SH-SY5Y (cell line): ENCODE measurements around the gene ARHGAP42.

Experiments used
- GATA2 ChIP-seq: IDR thresholded peaks from 2 replicates; pipeline ENCODE4 v1.6.1; 2011; ENCODE audit warnings: mild to moderate bottlenecking, low read depth, low read length
- GATA3 ChIP-seq: IDR thresholded peaks from 2 replicates; pipeline ENCODE4 v1.6.1; 2011; ENCODE audit warnings: low read depth, mild to moderate bottlenecking, low read length, moderate library complexity

Gene ARHGAP42

DNA sequence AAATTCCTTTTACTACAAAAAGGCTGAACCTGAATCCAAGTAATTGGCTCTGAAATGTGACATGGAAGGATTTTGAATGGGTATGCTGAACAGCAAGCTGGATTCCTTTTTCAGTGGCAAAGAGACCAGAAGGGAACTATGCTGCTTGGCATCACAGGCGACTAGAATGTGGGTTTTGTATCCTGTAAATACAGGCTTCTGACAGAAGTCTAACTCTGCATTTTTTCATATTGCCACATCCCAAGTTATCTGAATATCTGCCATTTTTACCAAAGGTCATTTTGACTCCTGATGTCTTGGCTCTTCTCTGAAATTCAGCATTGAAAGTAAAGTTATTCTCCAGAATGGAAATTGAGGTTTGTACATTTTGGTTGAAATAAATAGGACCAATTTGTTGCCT is 145.7 kb downstream of the ARHGAP42 start:
- TF ChIP-seq GATA3 (no peak), GATA2 (no peak)

DNA sequence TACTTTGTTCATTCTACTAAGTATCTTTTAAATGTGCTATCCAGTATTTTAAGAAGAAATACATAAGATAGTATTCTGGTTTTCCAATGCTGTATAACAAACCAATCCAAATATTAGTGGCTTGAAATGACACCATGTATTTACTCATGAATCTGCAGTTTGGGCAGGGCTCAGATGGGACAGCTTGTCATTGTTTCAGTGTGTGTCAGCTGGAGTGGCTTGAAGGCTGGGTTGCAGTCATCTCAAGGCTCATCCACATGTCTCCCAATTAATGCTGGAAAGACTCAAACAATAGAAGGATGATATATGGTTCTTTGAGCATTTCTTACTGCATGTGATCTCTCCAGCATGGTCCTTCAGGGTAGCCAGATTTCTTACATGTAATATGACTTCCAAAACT is 146.2 kb downstream of the ARHGAP42 start:
- TF ChIP-seq GATA3 (no peak), GATA2 (no peak)

DNA sequence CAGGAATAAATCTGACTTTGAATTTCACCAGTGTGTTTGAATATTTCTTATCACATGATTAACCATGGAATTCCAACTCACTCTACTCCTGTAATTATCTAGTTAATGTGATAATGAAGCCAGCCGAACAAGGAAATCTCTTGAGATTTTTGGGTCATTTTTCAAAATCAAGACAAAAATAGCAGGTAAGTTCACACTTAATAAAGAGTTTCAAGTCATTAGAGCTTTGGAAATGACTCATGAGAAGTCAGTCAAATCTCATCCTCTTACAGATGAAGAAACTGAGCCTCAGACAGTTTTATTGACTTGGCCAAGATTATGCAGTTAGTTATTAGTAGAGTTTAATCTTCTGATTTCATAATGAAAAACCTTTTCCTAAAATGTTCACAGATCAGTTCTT is 148.8 kb downstream of the ARHGAP42 start:
- TF ChIP-seq GATA2 (no peak), GATA3 (no peak)

GRCh38 chr11:100837311-100837710 is 150.2 kb downstream of the ARHGAP42 start:
- TF ChIP-seq GATA2 (no peak), GATA3 (no peak)

DNA sequence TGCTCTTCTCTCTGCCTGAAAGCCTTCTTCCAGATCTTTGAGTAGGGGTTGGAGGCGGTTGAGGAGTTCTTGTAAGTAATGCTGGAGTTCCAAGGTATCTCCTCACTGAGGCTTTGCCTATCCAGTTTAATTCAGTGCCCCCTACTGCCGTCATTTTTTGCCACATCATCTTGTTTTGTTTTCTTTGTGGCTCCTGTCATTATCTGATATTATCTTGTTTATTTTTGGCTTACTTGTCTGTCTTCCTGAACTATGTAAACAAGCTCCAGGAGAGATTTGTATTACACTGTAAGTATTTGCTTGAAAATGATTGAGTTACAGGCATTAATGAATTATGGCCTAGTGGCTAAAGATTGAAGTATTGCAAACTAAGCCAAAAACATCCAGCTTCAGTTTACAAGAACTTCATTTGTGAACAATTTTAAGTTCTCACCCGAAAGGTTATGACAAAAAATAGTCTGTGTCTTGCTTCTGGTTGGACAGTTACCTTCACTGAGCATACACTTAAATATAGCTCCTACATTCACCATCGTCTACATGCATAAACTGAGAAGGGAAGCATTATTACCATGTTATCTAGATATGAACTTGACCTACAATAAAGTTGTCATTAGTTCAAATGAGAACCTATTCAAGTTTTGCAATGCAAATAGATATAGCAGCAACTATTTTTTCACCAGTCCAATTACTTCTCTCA is 154.8 kb downstream of the ARHGAP42 start:
- TF ChIP-seq GATA3, result no peak
- TF ChIP-seq GATA2, result no peak

- TF ChIP-seq GATA3 (no peak), GATA2 (no peak)
Measured at GRCh38 chr11:100847696-100848216, 160.7 kb downstream of the ARHGAP42 start.

DNA sequence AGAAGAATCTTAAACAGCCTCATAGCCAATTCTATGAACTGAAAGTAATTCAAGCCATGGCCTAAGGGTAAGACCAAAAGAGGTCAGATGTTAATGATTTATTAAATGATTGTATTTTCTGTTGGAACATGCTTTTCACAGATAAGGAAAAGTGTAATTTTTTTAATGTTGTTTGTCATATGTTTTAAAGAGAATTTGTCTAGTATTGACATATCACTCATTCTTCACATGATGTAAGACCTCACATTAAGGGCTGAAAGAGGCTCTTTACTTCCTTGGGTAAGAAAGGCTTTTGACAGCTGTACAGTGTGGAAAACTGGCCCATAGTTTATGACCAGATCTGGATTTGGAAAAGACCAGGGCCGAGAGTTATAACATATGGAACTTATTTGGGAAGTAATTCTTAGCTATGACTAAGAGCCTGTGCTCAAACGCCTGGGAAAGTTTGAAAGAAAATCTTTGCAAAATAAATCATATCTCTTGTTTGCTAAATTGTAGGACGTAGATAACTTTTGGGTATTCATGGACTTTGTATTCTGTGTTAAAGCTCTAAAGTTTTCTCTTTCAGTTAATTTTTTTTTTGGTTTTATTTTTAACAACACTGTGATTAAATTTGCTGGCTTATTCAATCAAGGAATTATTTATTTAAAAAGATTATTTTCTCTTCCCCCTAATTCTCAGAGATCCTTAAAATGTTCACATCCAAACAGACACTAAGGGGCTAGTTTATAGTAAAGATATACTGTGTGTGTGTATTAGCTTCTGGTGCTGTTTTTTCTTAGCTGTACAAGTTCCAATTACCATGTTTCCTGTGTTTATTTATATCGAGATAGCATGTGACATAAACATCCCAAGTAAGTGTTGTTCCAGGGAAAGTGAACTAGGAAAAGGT is 162.2 kb downstream of the ARHGAP42 start:
- TF ChIP-seq GATA3 (no peak), GATA2 (no peak)

- TF ChIP-seq GATA2 (no peak), GATA3 (no peak)
Measured at GRCh38 chr11:100849901-100850235, 162.8 kb downstream of the ARHGAP42 start.

- TF ChIP-seq GATA2, result no peak
- no peak for TF ChIP-seq GATA3
Measured at GRCh38 chr11:100851147-100851546, 164.1 kb downstream of the ARHGAP42 start.

DNA sequence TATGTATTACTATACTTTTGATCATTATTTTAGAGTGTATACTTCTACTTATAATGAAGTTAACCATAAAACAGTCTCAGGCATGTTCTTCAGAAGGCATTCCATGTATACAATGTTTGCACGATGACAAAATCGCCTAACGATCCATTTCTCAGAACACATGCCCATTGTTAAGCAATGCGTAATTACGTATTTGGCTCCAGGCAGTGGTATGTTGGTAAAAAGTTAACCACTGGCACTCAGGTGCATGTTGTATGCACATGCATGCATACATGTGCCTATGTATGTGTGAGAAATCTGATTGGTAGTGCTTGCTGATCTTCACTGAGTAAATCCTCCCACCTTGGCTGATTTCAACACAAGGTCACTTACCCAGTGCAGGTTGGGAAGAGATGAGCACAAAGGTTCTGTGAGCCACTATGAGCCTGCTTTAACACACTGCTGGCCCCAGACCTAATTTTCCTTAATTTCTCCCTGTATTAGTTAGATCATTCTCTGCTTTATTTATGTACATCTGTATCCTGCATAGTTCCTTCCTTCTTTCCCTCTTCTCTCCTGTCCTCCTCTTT is 164.6 kb downstream of the ARHGAP42 start:
- TF ChIP-seq GATA3, result no peak
- no peak for TF ChIP-seq GATA2

DNA sequence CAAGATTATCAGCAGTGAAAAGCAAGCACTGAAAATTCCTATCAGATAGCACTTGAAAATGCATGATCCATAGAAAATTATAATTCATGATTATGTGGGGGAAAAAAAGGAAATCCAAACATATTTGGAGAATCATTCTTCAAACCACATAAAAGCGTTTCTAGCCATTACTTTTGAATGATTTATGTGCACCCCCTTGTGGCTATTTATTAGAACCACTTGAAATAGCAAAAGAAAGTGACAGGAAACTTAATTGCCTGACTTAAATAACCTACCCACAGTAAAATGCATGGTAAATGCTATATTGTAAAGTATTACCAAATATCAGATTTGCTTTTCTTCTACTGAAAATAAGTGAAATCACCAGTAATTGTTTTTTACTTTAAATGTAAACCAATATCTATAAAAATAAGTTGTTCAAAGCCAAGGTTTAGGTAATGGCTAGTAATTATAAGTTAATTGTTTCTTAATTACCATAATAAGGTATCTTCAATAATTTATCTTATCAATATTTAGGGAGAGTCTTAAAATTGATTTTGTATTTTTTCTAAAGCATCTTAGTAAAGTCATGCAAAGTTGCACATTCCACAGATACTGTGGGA is 168.5 kb downstream of the ARHGAP42 start:
- TF ChIP-seq GATA2 (no peak), GATA3 (no peak)

DNA sequence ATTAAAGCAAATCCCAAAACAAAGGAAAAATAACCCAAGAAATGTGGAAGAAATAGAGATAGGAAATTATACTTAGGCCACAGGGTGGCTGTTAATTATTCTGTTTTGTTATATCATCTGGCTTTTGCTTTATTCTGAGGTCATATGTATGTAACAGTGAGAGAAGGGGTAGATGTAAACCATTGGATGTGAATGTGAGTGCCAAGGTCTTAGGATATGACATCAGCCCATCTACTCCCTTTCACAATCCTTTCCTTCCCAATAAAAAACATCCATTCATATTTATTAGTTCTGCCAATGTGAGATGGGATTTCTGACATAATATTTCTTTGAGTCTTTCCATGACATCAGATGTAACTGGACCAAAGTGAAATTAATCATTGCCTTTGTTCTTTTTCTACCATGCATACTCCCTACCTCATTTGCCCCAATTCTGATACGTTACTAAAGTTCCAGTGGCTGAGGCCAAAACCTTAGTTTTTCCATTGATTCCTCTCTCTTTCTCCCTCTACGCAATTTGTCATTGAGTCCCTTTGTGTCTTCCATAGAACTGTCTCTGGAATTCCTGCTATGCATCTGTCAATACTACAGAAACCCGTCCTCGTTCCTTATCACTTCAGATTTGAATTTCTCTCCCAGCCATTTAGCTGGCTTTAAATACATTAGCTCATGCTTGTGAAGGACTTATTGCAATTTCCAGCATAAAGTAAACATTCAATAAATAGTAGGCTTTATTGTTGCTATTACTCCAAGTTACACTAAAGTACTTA is 170.3 kb downstream of the ARHGAP42 start:
- TF ChIP-seq GATA3, result no peak
- TF ChIP-seq GATA2, result no peak

- TF ChIP-seq GATA2 (no peak), GATA3 (no peak)
Measured at GRCh38 chr11:100860318-100861155, 173.4 kb downstream of the ARHGAP42 start.

DNA sequence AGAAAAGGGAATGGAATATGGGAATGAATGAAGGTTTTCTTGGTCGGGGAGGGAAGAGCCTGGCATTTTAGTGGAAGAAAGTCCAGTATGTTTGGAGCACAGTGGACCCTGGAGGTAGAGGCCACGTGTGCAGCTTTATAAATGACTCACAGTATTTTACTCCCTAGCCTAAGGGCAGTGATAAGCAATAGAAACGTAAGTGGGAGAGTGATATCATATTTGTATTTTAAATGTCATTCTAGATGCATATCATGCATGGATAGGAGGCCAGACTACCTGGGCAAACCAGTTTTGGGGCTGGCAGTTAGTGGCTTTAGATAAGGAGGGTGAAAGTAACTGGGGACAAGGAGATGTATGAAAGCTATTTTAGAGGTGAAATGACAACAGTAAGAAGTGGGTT is 174.1 kb downstream of the ARHGAP42 start:
- TF ChIP-seq GATA2 (no peak), GATA3 (no peak)
